ENCODE data around the gene MRPS18B.

- TF ChIP-seq CTCF (IDR thresholded peaks at IDR 0.05; ENCODE audit: low read length) (no peak), EZH2 (IDR thresholded peaks at IDR 0.05; ENCODE audit: borderline replicate concordance, low read length) (no peak)
Observed at GRCh38 chr6:30610065-30610464, 7.6 kb upstream of the MRPS18B start.

Data from OCI-LY1 (cell line).